WTC11 (cell line): ENCODE measurements around the gene NELFCD. TPM values are rescaled to one million over a fixed set of nuclear protein-coding genes. Genes with fewer than 3 reads are reported as not detected.

ENCODE experiments used
- ATAC-seq: fragments of 200-7000 bp; cut with Tn5 transposase; 2 replicates; pipeline ENCODE4 v1.10.0; 2021; ENCODE audit warnings: mild to moderate bottlenecking, moderate library complexity
- CTCF ChIA-PET: fragments of 300-600 bp; sonication (Branson Sonifier 250); formaldehyde crosslinking; loops from one replicate; lab custom pipeline; 2021; ENCODE audit warnings: antibody characterized with exemption; lab: Charles Lee
- POLR2A ChIA-PET: fragments of 350-600 bp; sonication (Branson Sonifier 250); formaldehyde crosslinking; loops from one replicate; lab custom pipeline; 2021; ENCODE audit warnings: antibody characterized with exemption; lab: Charles Lee
- DNase-seq: peaks from one replicate; pipeline ENCODE4 v3.0.0; 2021; ENCODE audit warnings: low spot score
- H3K27ac Mint-ChIP-seq: 2 replicates; pipeline ENCODE4 v1.8.0; 2021; ENCODE audit warnings: mixed read lengths
- H3K27me3 Mint-ChIP-seq: 2 replicates; pipeline ENCODE4 v1.8.0; 2021; ENCODE audit warnings: low read depth, mild to moderate bottlenecking, moderate library complexity, mixed read lengths
- H3K36me3 Mint-ChIP-seq: 2 replicates; pipeline ENCODE4 v1.8.0; 2021; ENCODE audit warnings: mixed read lengths
- H3K4me1 Mint-ChIP-seq: 2 replicates; pipeline ENCODE4 v1.8.0; 2022; ENCODE audit warnings: mixed read lengths
- H3K4me3 Mint-ChIP-seq: 2 replicates; pipeline ENCODE4 v1.8.0; 2021; ENCODE audit warnings: mild to moderate bottlenecking, moderate library complexity, mixed read lengths
- H3K9me3 Mint-ChIP-seq: 2 replicates; pipeline ENCODE4 v1.8.0; 2021; ENCODE audit warnings: mixed read lengths
- ETV6 ChIP-seq: sonication (generic); formaldehyde crosslinking; IDR thresholded peaks from 2 replicates; pipeline ENCODE4 v1.8.1; 2022; ENCODE audit warnings: mild to moderate bottlenecking, missing genetic modification reagents
- FOXP4 ChIP-seq: sonication (generic); formaldehyde crosslinking; IDR thresholded peaks from 2 replicates; pipeline ENCODE4 v1.8.0; 2022; ENCODE audit warnings: mild to moderate bottlenecking, missing genetic modification reagents
- GTF2I ChIP-seq: fragments of 250-450 bp; sonication (Bioruptor Pico); conservative IDR thresholded peaks from 2 replicates; pipeline ENCODE4 v1.4.0; 2021; ENCODE audit warnings: mild to moderate bottlenecking
- JUN ChIP-seq: sonication (generic); formaldehyde crosslinking; IDR thresholded peaks from 2 replicates; pipeline ENCODE4 v1.8.0; 2023; ENCODE audit warnings: mild to moderate bottlenecking, missing genetic modification reagents
- NR2C2 ChIP-seq: sonication (generic); formaldehyde crosslinking; IDR thresholded peaks from 2 replicates; pipeline ENCODE4 v1.8.0; 2022; ENCODE audit warnings: mild to moderate bottlenecking, missing genetic modification reagents
- RORB ChIP-seq: fragments of 250-450 bp; sonication (Bioruptor Pico); IDR thresholded peaks from 2 replicates; pipeline ENCODE4 v1.9.0; 2021; ENCODE audit warnings: mild to moderate bottlenecking
- SP1 ChIP-seq: sonication (generic); formaldehyde crosslinking; conservative IDR thresholded peaks from 2 replicates; pipeline ENCODE4 v1.8.1; 2022; ENCODE audit warnings: missing genetic modification reagents
- ZNF138 ChIP-seq: sonication (generic); formaldehyde crosslinking; conservative IDR thresholded peaks from 2 replicates; pipeline ENCODE4 v1.8.1; 2022; ENCODE audit warnings: mild to moderate bottlenecking, moderate library complexity, missing genetic modification reagents
- ZNF232 ChIP-seq: sonication (generic); formaldehyde crosslinking; IDR thresholded peaks from 2 replicates; pipeline ENCODE4 v1.8.0; 2022; ENCODE audit warnings: mild to moderate bottlenecking, missing genetic modification reagents
- ZNF423 ChIP-seq: fragments of 250-450 bp; sonication (Bioruptor Pico); IDR thresholded peaks from 2 replicates; pipeline ENCODE4 v2.1.2; 2022; ENCODE audit warnings: mild to moderate bottlenecking, moderate library complexity
- ZSCAN18 ChIP-seq: fragments of 250-450 bp; sonication (Bioruptor Pico); IDR thresholded peaks from 2 replicates; pipeline ENCODE4 v2.1.2; 2022; ENCODE audit warnings: mild to moderate bottlenecking, moderate library complexity
- total RNA-seq: library from RNA; stranded (reverse); gene quantifications from 3 replicates; pipeline ENCODE4 v1.2.3, GENCODE V29; 2021
- TF ChIP-seq, protein P1 (sequence below): sonication (generic); formaldehyde crosslinking; IDR thresholded peaks from 2 replicates; pipeline ENCODE4 v1.8.1; 2022; ENCODE audit warnings: low read depth, mild to moderate bottlenecking, moderate library complexity, missing genetic modification reagents, borderline replicate concordance
- TF ChIP-seq, protein P2 (sequence below): sonication (generic); formaldehyde crosslinking; IDR thresholded peaks from 2 replicates; pipeline ENCODE4 v1.8.1; 2022; ENCODE audit warnings: low read depth, missing genetic modification reagents, borderline replicate concordance
- TF ChIP-seq, protein P3 (sequence below): fragments of 250-450 bp; sonication (Bioruptor Pico); IDR thresholded peaks from 2 replicates; pipeline ENCODE4 v1.9.0; 2021; ENCODE audit warnings: mild to moderate bottlenecking, borderline replicate concordance
- TF ChIP-seq, protein P4 (sequence below): sonication (generic); formaldehyde crosslinking; IDR thresholded peaks from 2 replicates; pipeline ENCODE4 v1.8.0; 2023; ENCODE audit warnings: missing genetic modification reagents, mild to moderate bottlenecking, borderline replicate concordance
- TF ChIP-seq, protein P5 (sequence below): sonication (generic); formaldehyde crosslinking; conservative IDR thresholded peaks from 2 replicates; pipeline ENCODE4 v1.8.1; 2023; ENCODE audit warnings: mild to moderate bottlenecking, low read depth, missing genetic modification reagents, moderate library complexity

The NELFCD gene
- total RNA-seq, 1 experiment from 2014 or later = 66.9 TPM

DNA sequence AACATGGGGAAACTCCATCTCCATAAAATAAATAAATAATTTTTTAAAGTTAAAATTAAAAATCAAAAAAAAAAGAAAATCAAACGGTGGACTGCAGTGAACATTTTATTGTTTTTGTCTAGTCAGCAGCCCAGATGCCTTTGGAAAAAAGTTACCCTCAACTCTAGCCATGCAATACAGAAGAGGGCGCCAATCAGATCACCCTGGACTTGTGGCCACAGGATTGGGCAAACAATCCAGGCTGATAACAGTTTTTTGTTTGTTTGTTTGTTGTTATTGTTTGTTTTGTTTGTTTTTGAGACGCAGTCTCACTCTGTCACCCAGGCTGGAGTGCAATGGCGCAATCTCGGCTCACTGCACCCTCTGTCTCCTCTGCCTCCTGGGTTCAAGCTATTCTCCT lies 30.5 kb upstream of the NELFCD start (continued):
- TF ChIP-seq, protein P1, sequence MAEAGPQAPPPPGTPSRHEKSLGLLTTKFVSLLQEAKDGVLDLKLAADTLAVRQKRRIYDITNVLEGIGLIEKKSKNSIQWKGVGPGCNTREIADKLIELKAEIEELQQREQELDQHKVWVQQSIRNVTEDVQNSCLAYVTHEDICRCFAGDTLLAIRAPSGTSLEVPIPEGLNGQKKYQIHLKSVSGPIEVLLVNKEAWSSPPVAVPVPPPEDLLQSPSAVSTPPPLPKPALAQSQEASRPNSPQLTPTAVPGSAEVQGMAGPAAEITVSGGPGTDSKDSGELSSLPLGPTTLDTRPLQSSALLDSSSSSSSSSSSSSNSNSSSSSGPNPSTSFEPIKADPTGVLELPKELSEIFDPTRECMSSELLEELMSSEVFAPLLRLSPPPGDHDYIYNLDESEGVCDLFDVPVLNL (CRISPR knock-in tag) = no peak
- no peak for TF ChIP-seq ZNF423 (CRISPR knock-in tag)

GRCh38 chr20:58953050-58953449 lies 28.0 kb upstream of the NELFCD start:
- Mint-ChIP-seq H3K27ac (no peak overlapping the region), H3K4me3 (no peak overlapping the region), H3K9me3 (peaks cover 15% of the 10 kb centered on the region), H3K36me3 (no peaks in the 10 kb centered on the region), H3K4me1 (no peaks in the 10 kb centered on the region), H3K27me3 (0 out of 2 replicates have a peak, but pooled peaks cover 4% of the 10 kb centered on the region)
- ChIA-PET POLR2A (no interaction called here), CTCF (no interaction called here)
- ATAC-seq (no peak), DNase-seq (no peak)
- no peak for TF ChIP-seq ZSCAN18 (CRISPR knock-in tag)
- no peak for TF ChIP-seq SP1 (CRISPR knock-in tag)
- TF ChIP-seq, protein P1 (CRISPR knock-in tag) = no peak
- no peak for TF ChIP-seq ETV6 (CRISPR knock-in tag)
- no peak for TF ChIP-seq RORB (CRISPR knock-in tag)
- TF ChIP-seq, protein P2, sequence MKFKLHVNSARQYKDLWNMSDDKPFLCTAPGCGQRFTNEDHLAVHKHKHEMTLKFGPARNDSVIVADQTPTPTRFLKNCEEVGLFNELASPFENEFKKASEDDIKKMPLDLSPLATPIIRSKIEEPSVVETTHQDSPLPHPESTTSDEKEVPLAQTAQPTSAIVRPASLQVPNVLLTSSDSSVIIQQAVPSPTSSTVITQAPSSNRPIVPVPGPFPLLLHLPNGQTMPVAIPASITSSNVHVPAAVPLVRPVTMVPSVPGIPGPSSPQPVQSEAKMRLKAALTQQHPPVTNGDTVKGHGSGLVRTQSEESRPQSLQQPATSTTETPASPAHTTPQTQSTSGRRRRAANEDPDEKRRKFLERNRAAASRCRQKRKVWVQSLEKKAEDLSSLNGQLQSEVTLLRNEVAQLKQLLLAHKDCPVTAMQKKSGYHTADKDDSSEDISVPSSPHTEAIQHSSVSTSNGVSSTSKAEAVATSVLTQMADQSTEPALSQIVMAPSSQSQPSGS (CRISPR knock-in tag) = no peak
- TF ChIP-seq, protein P3, sequence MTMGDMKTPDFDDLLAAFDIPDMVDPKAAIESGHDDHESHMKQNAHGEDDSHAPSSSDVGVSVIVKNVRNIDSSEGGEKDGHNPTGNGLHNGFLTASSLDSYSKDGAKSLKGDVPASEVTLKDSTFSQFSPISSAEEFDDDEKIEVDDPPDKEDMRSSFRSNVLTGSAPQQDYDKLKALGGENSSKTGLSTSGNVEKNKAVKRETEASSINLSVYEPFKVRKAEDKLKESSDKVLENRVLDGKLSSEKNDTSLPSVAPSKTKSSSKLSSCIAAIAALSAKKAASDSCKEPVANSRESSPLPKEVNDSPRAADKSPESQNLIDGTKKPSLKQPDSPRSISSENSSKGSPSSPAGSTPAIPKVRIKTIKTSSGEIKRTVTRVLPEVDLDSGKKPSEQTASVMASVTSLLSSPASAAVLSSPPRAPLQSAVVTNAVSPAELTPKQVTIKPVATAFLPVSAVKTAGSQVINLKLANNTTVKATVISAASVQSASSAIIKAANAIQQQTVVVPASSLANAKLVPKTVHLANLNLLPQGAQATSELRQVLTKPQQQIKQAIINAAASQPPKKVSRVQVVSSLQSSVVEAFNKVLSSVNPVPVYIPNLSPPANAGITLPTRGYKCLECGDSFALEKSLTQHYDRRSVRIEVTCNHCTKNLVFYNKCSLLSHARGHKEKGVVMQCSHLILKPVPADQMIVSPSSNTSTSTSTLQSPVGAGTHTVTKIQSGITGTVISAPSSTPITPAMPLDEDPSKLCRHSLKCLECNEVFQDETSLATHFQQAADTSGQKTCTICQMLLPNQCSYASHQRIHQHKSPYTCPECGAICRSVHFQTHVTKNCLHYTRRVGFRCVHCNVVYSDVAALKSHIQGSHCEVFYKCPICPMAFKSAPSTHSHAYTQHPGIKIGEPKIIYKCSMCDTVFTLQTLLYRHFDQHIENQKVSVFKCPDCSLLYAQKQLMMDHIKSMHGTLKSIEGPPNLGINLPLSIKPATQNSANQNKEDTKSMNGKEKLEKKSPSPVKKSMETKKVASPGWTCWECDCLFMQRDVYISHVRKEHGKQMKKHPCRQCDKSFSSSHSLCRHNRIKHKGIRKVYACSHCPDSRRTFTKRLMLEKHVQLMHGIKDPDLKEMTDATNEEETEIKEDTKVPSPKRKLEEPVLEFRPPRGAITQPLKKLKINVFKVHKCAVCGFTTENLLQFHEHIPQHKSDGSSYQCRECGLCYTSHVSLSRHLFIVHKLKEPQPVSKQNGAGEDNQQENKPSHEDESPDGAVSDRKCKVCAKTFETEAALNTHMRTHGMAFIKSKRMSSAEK (CRISPR knock-in tag) = no peak
- TF ChIP-seq, protein P4, sequence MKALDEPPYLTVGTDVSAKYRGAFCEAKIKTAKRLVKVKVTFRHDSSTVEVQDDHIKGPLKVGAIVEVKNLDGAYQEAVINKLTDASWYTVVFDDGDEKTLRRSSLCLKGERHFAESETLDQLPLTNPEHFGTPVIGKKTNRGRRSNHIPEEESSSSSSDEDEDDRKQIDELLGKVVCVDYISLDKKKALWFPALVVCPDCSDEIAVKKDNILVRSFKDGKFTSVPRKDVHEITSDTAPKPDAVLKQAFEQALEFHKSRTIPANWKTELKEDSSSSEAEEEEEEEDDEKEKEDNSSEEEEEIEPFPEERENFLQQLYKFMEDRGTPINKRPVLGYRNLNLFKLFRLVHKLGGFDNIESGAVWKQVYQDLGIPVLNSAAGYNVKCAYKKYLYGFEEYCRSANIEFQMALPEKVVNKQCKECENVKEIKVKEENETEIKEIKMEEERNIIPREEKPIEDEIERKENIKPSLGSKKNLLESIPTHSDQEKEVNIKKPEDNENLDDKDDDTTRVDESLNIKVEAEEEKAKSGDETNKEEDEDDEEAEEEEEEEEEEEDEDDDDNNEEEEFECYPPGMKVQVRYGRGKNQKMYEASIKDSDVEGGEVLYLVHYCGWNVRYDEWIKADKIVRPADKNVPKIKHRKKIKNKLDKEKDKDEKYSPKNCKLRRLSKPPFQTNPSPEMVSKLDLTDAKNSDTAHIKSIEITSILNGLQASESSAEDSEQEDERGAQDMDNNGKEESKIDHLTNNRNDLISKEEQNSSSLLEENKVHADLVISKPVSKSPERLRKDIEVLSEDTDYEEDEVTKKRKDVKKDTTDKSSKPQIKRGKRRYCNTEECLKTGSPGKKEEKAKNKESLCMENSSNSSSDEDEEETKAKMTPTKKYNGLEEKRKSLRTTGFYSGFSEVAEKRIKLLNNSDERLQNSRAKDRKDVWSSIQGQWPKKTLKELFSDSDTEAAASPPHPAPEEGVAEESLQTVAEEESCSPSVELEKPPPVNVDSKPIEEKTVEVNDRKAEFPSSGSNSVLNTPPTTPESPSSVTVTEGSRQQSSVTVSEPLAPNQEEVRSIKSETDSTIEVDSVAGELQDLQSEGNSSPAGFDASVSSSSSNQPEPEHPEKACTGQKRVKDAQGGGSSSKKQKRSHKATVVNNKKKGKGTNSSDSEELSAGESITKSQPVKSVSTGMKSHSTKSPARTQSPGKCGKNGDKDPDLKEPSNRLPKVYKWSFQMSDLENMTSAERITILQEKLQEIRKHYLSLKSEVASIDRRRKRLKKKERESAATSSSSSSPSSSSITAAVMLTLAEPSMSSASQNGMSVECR (CRISPR knock-in tag) = no peak
- TF ChIP-seq NR2C2 (CRISPR knock-in tag) = no peak
- TF ChIP-seq, protein P5, sequence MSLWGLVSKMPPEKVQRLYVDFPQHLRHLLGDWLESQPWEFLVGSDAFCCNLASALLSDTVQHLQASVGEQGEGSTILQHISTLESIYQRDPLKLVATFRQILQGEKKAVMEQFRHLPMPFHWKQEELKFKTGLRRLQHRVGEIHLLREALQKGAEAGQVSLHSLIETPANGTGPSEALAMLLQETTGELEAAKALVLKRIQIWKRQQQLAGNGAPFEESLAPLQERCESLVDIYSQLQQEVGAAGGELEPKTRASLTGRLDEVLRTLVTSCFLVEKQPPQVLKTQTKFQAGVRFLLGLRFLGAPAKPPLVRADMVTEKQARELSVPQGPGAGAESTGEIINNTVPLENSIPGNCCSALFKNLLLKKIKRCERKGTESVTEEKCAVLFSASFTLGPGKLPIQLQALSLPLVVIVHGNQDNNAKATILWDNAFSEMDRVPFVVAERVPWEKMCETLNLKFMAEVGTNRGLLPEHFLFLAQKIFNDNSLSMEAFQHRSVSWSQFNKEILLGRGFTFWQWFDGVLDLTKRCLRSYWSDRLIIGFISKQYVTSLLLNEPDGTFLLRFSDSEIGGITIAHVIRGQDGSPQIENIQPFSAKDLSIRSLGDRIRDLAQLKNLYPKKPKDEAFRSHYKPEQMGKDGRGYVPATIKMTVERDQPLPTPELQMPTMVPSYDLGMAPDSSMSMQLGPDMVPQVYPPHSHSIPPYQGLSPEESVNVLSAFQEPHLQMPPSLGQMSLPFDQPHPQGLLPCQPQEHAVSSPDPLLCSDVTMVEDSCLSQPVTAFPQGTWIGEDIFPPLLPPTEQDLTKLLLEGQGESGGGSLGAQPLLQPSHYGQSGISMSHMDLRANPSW (CRISPR knock-in tag) = no peak
- no peak for TF ChIP-seq FOXP4 (CRISPR knock-in tag)
- no peak for TF ChIP-seq ZNF232 (CRISPR knock-in tag)
- no peak for TF ChIP-seq GTF2I
- TF ChIP-seq ZNF138 (CRISPR knock-in tag) = no peak
- no peak for TF ChIP-seq JUN (CRISPR knock-in tag)
